Dendritic cell treated with granulocyte-macrophage colony-stimulating factor and Interleukin-4, amounts not matched to agents 40 ng/mL and 50 ng/mL, for 4 days (primary cell): ENCODE measurements around the gene HSD17B8.
A peak's percentile ranks its signal among the peaks of the same experiment; 100 is the strongest.

Source experiments
- H3K27ac Mint-ChIP-seq: one replicate; pipeline ENCODE4 v1.8.0; 2022; ENCODE audit warnings: mild to moderate bottlenecking, mixed read lengths
- H3K27me3 Mint-ChIP-seq: one replicate; pipeline ENCODE4 v1.8.0; 2022; ENCODE audit warnings: mild to moderate bottlenecking, mixed read lengths
- H3K36me3 Mint-ChIP-seq: one replicate; pipeline ENCODE4 v1.8.0; 2022; ENCODE audit warnings: low read depth, mixed read lengths
- H3K4me1 Mint-ChIP-seq: one replicate; pipeline ENCODE4 v1.8.0; 2022; ENCODE audit warnings: low read depth, mixed read lengths
- H3K4me3 Mint-ChIP-seq: one replicate; pipeline ENCODE4 v1.8.0; 2022; ENCODE audit warnings: mild to moderate bottlenecking, moderate library complexity, mixed read lengths
- H3K9me3 Mint-ChIP-seq: one replicate; pipeline ENCODE4 v1.8.0; 2022; ENCODE audit warnings: mixed read lengths
- intact Hi-C: fragments of 100-400 bp; cut with micrococcal nuclease; formaldehyde crosslinking; loops from one replicate; pipeline ENCODE4 v1.15.0; 2022

The HSD17B8 gene

GRCh38 chr6:33201935-33202334 lies 2.5 kb upstream of the HSD17B8 start:
- H3K4me3 Mint-ChIP-seq = peak overlapping the region; percentile 98
- intact Hi-C loops = loop anchor here (2.0 kb wide), 1 partner anchor 47 kb away; no protein-coding TSS in a partner anchor
- H3K36me3 Mint-ChIP-seq = peaks cover 70% of the 10 kb centered on the region
- H3K27ac Mint-ChIP-seq = peak overlapping the region; percentile 99
- peaks cover 2% of the 10 kb centered on the region for H3K27me3 Mint-ChIP-seq
- peaks cover 83% of the 10 kb centered on the region for H3K4me1 Mint-ChIP-seq
- H3K9me3 Mint-ChIP-seq = no peaks in the 10 kb centered on the region

GRCh38 chr6:33202799-33203198 lies 1.7 kb upstream of the HSD17B8 start:
- intact Hi-C loops = no loop called here
- no peak overlapping the region for H3K4me3 Mint-ChIP-seq
- H3K27me3 Mint-ChIP-seq = peaks cover 5% of the 10 kb centered on the region
- peaks cover 64% of the 10 kb centered on the region for H3K36me3 Mint-ChIP-seq
- peak overlapping the region; percentile 70 for H3K27ac Mint-ChIP-seq
- no peaks in the 10 kb centered on the region for H3K9me3 Mint-ChIP-seq
- peaks cover 82% of the 10 kb centered on the region for H3K4me1 Mint-ChIP-seq

- H3K9me3 Mint-ChIP-seq = no peaks in the 10 kb centered on the region
- H3K4me1 Mint-ChIP-seq = peaks cover 76% of the 10 kb centered on the region
- peaks cover 64% of the 10 kb centered on the region for H3K36me3 Mint-ChIP-seq
- peaks cover 5% of the 10 kb centered on the region for H3K27me3 Mint-ChIP-seq
- no peak overlapping the region for H3K4me3 Mint-ChIP-seq
- intact Hi-C loops = no loop called here
- peak overlapping the region; percentile 70 for H3K27ac Mint-ChIP-seq
Observed at GRCh38 chr6:33203443-33204164, 851 bp upstream of the HSD17B8 start.

GRCh38 chr6:33204165-33204414 lies 365 bp upstream of the HSD17B8 start:
- Mint-ChIP-seq H3K4me1 (peaks cover 76% of the 10 kb centered on the region), H3K27me3 (peaks cover 5% of the 10 kb centered on the region), H3K36me3 (peaks cover 64% of the 10 kb centered on the region), H3K9me3 (no peaks in the 10 kb centered on the region), H3K27ac (peak overlapping the region; percentile 70), H3K4me3 (peak overlapping the region; percentile 81)
- intact Hi-C loops = no loop called here

GRCh38 chr6:33205191-33206026 lies 954 bp downstream of the HSD17B8 start:
- intact Hi-C loops = no loop called here
- peaks cover 84% of the 10 kb centered on the region for H3K4me1 Mint-ChIP-seq
- peaks cover 5% of the 10 kb centered on the region for H3K27me3 Mint-ChIP-seq
- H3K4me3 Mint-ChIP-seq = peak overlapping the region; percentile 81
- H3K27ac Mint-ChIP-seq = peak overlapping the region; percentile 70
- no peaks in the 10 kb centered on the region for H3K9me3 Mint-ChIP-seq
- peaks cover 73% of the 10 kb centered on the region for H3K36me3 Mint-ChIP-seq

GRCh38 chr6:33206027-33206863 lies 1.8 kb downstream of the HSD17B8 start:
- Mint-ChIP-seq H3K4me1 (peaks cover 79% of the 10 kb centered on the region), H3K4me3 (no peak overlapping the region), H3K9me3 (no peaks in the 10 kb centered on the region), H3K27ac (peak overlapping the region; percentile 16), H3K27me3 (peaks cover 5% of the 10 kb centered on the region), H3K36me3 (peaks cover 73% of the 10 kb centered on the region)
- intact Hi-C loops = no loop called here

- Mint-ChIP-seq H3K27me3 (peaks cover 11% of the 10 kb centered on the region), H3K27ac (peak overlapping the region; percentile 89), H3K9me3 (no peaks in the 10 kb centered on the region), H3K36me3 (peaks cover 73% of the 10 kb centered on the region), H3K4me3 (peak overlapping the region; percentile 85), H3K4me1 (peaks cover 74% of the 10 kb centered on the region)
- intact Hi-C loops = no loop called here
Observed at GRCh38 chr6:33206864-33207551, 2.6 kb downstream of the HSD17B8 start.

- H3K4me3 Mint-ChIP-seq = peak overlapping the region; percentile 85
- no peaks in the 10 kb centered on the region for H3K9me3 Mint-ChIP-seq
- H3K27ac Mint-ChIP-seq = peak overlapping the region; percentile 89
- peaks cover 74% of the 10 kb centered on the region for H3K4me1 Mint-ChIP-seq
- H3K36me3 Mint-ChIP-seq = peaks cover 73% of the 10 kb centered on the region
- peaks cover 17% of the 10 kb centered on the region for H3K27me3 Mint-ChIP-seq
- intact Hi-C loops = loop anchor here (1.0 kb wide), 1 partner anchor 7 kb away; the partner anchor contains the start of genes RXRB and SLC39A7
Observed at GRCh38 chr6:33207552-33208090, 3.2 kb downstream of the HSD17B8 start.

GRCh38 chr6:33208091-33208967 lies 3.9 kb downstream of the HSD17B8 start, which contains the start of gene RING1:
RING1 (plus strand) TSS chr6:33208500; CDS start chr6:33208823, 323 bp downstream.
- Mint-ChIP-seq H3K27me3 (peaks cover 24% of the 10 kb centered on the region), H3K4me3 (peak within 1 kb of the TSS; percentile 85), H3K27ac (peak within 1 kb of the TSS; percentile 89), H3K36me3 (peaks cover 67% of the 10 kb centered on the region), H3K9me3 (no peaks in the 10 kb centered on the region), H3K4me1 (peaks cover 74% of the 10 kb centered on the region)
- intact Hi-C loops = loop anchor here (1.0 kb wide), 1 partner anchor 8 kb away; the partner anchor contains the start of genes RXRB and SLC39A7

- intact Hi-C loops = no loop called here
- Mint-ChIP-seq H3K4me1 (peaks cover 70% of the 10 kb centered on the region), H3K27me3 (peaks cover 38% of the 10 kb centered on the region), H3K9me3 (no peaks in the 10 kb centered on the region), H3K36me3 (peaks cover 53% of the 10 kb centered on the region), H3K4me3 (no peak overlapping the region), H3K27ac (peak overlapping the region; percentile 4)
Observed at GRCh38 chr6:33209856-33210255, 5.4 kb downstream of the HSD17B8 start.

GRCh38 chr6:33211136-33211535 lies 6.7 kb downstream of the HSD17B8 start:
- Mint-ChIP-seq H3K9me3 (no peaks in the 10 kb centered on the region), H3K4me1 (peaks cover 57% of the 10 kb centered on the region), H3K27ac (no peak overlapping the region), H3K27me3 (peaks cover 51% of the 10 kb centered on the region), H3K36me3 (peaks cover 53% of the 10 kb centered on the region), H3K4me3 (no peak overlapping the region)
- intact Hi-C loops = no loop called here

GRCh38 chr6:33211666-33212422 lies 7.4 kb downstream of the HSD17B8 start:
- Mint-ChIP-seq H3K4me3 (no peak overlapping the region), H3K27ac (no peak overlapping the region), H3K9me3 (no peaks in the 10 kb centered on the region), H3K36me3 (peaks cover 53% of the 10 kb centered on the region), H3K27me3 (peaks cover 51% of the 10 kb centered on the region), H3K4me1 (peaks cover 53% of the 10 kb centered on the region)
- intact Hi-C loops = no loop called here
